Keratinocyte (primary cell): ENCODE measurements around the gene DNLZ.

Experiments used
- CTCF ChIP-seq, 3 experiments: IDR thresholded peaks in 1 of 3; conservative IDR thresholded peaks in 1 of 3; optimal IDR thresholded peaks in 1 of 3; 2 replicates in 2 of 3; 3 replicates in 1 of 3; pipeline versions ENCODE3 to v1.5.1; 2011; ENCODE audit warnings: low read length in 3 of 3, mild to moderate bottlenecking in 3 of 3, moderate library complexity in 2 of 3, control low read depth in 1 of 3, inconsistent platforms in 1 of 3; ENCODE audit not compliant: insufficient read depth in 2 of 3; ENCODE audit errors: extremely low read depth in 1 of 3
- EZH2 ChIP-seq: IDR thresholded peaks from one replicate; pipeline ENCODE4 v1.6.1; 2012; ENCODE audit warnings: inconsistent platforms, mild to moderate bottlenecking, low read length, moderate library complexity

- TF ChIP-seq CTCF (optimal IDR thresholded peaks at IDR 0.05 in 1 of 3, IDR thresholded peaks at IDR 0.05 in 1 of 3, conservative IDR thresholded peaks at IDR 0.05 in 1 of 3; ENCODE audit: extremely low read depth in 1 of 3, insufficient read depth in 2 of 3, low read length in 3 of 3) = no peak
- TF ChIP-seq EZH2 = no peak
Observed at GRCh38 chr9:136370687-136371532, 7.4 kb upstream of the DNLZ start.
